Erythroblast (primary cell): Measurements from ENCODE around the gene MAFB.

ENCODE experiments used
- GATA1 ChIP-seq: IDR thresholded peaks from 2 replicates; pipeline ENCODE4 v1.6.1; 2011; ENCODE audit warnings: low read depth, mild to moderate bottlenecking, control low read depth, low read length, moderate library complexity
- POLR2A ChIP-seq: IDR thresholded peaks from 2 replicates; pipeline ENCODE4 v1.6.1; 2011; ENCODE audit warnings: mild to moderate bottlenecking, low read length

DNA sequence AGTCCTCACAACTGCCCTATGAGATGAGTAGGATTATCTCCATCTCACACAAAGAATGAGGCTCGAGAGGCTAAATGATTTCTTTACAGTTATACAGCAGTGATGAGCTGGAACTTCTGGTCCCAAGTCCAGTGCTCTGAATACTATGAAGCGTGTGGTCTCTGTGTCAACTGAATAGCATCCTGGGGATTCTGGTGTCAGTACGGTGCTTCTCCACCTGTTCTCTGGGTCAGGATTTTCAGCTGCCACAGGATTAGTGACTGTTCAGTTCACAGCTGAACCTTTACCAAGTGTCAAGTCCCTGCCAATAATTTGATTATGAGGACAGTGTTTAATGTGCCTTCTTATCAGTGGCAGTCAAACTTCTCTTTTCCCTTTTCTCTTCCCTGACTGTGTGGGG is 5.2 kb upstream of the MAFB start:
- no peak for TF ChIP-seq POLR2A
- TF ChIP-seq GATA1 = no peak
